HG03565 (cell line): ENCODE data around the gene ZNF569.
A peak's percentile ranks its signal among the peaks of the same experiment; 100 is the strongest.
"Not testable (repeated sequence)": the region's sequence is repeated elsewhere in the genome, so short reads cannot be mapped to it uniquely, and the experiment has no call there.

Experiments used
- ATAC-seq: cut with Tn5 transposase; IDR thresholded peaks from one replicate; pipeline ENCODE4 v1.9.1; 2021; ENCODE audit warnings: mild to moderate bottlenecking, moderate library complexity; ENCODE audit not compliant: unreplicated experiment

The ZNF569 gene

GRCh38 chr19:37403403-37403802 lies 63.8 kb downstream of the ZNF569 start:
- ATAC-seq, result no peak

DNA sequence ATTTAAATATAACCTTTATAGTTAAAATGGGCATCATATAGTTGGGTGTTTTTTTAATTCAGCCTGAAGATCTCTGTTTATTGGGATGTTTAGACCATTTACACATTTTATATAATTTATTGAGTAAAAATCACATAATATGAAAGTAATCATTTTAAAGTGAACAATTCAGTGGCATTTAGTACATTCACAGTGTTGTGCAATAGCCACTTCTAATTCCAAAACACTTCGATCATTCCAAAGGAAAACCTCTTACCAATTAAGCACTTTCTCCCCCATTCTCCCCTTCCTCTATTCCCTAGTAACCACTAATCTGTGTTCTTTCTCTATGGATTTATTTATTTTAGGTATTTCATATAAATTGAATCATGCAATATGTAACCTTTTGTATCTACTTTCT lies 66.2 kb downstream of the ZNF569 start:
- ATAC-seq, result no peak

GRCh38 chr19:37391399-37391798 lies 75.8 kb downstream of the ZNF569 start:
- not testable (repeated sequence) for ATAC-seq

GRCh38 chr19:37389234-37389633 lies 78.0 kb downstream of the ZNF569 start:
- ATAC-seq, result no peak

DNA sequence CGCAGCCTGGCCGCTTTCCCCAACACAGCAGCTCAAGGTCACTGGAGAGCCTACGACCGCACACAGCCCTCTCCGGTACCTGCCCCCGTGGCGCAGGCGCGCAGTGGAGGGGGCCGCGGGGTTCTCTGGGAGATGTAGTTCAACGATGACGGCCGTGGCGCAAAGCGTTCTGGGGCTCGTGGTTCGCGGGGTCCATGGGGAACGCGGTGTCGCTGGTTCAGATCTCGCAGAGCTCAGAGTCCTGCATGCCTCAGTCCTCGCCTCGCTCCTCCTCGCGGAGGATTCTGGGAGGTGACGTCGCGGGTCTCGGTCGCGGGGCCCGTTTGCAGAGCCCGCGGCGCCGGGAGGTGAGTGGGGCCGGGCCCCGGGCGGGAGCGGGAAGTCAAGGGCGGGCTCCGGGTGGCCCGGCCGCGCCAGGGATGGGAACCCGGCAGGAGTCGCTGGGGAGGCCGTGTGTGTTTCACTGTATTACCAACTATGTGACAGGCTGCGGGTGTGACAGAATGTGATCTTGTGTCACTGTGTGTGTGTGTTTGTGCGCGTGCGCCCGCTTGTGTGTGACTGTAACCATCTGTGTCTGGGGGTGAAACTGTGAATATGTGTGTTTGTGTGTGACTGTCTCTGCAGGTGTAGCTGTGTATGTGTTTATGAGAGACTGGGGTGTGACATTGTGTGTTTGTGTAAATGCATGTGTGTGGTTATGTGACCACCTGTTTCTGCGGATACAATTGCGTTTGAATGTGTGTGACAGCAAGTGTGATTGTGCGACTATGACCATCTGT lies 96.2 kb downstream of the ZNF569 start, which contains the start of gene ZNF527:
TSS of gene ZNF527 (plus strand) at position 220 of the 782 bp plus-strand sequence. CDS start 3,100 bp downstream, outside the sequence.
- peak; percentile 91 for ATAC-seq

GRCh38 chr19:37370386-37370879 lies 96.8 kb downstream of the ZNF569 start:
- ATAC-seq, result not testable (repeated sequence)

DNA sequence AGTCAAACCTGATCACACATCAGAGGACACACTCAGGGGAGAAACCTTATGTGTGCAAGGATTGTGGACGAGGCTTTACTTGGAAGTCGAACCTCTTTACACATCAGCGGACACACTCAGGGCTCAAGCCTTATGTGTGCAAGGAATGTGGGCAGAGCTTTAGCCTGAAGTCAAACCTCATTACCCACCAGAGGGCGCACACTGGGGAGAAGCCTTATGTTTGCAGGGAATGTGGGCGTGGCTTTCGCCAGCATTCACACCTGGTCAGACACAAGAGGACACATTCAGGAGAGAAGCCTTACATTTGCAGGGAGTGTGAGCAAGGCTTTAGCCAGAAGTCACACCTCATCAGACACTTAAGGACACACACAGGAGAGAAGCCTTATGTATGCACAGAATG lies 104.5 kb downstream of the ZNF569 start:
- ATAC-seq, result no peak

DNA sequence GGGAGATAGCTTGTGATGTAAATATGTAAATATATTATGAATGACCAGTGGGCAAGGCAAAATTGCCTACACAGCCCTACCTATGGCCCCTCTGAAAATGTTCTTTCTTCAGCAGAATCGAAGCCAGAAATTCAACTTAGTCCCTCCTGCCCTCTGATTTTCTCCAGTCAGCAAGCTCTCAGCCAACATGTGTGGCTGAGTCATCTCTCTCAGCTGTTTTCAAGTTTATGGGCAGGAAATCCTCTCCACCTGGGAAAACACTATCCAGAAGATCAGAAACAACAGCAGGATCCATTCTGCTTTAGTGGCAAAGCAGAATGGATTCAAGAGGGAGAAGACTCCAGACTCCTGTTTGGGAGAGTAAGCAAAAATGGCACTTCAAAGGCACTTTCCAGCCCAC lies 105.2 kb downstream of the ZNF569 start:
- no peak for ATAC-seq
